ENCODE measurements around the gene CCDC30.

GRCh38 chr1:42680921-42681683, 218.0 kb downstream of the CCDC30 start:
- TF ChIP-seq POLR2A (IDR thresholded peaks at IDR 0.05), result no peak
- no peak for TF ChIP-seq CTCF (IDR thresholded peaks at IDR 0.05)

Data from upper lobe of left lung (tissue), 4 donors.